Nephron progenitor cell (in vitro differentiated cells): ENCODE measurements around the gene HTT-AS.

Source experiments
- DNase-seq: peaks from one replicate; pipeline ENCODE4 v3.0.0; 2021
- H3K27ac Mint-ChIP-seq: 2 replicates; pipeline ENCODE4 v1.8.0; 2021; ENCODE audit warnings: mild to moderate bottlenecking, moderate library complexity, mixed read lengths
- H3K27me3 Mint-ChIP-seq: 2 replicates; pipeline ENCODE4 v1.8.0; 2021; ENCODE audit warnings: mild to moderate bottlenecking, low read depth, mixed read lengths; ENCODE audit not compliant: poor library complexity
- H3K36me3 Mint-ChIP-seq: 2 replicates; pipeline ENCODE4 v1.8.0; 2021; ENCODE audit warnings: low read depth, mixed read lengths
- H3K4me1 Mint-ChIP-seq: 2 replicates; pipeline ENCODE4 v1.8.0; 2021; ENCODE audit warnings: mixed read lengths
- H3K4me3 Mint-ChIP-seq: 2 replicates; pipeline ENCODE4 v1.8.0; 2021; ENCODE audit warnings: mild to moderate bottlenecking, moderate library complexity, mixed read lengths
- H3K9me3 Mint-ChIP-seq: 2 replicates; pipeline ENCODE4 v1.8.0; 2021; ENCODE audit warnings: mild to moderate bottlenecking, moderate library complexity, mixed read lengths
- TF ChIP-seq, protein P1 (sequence below): fragments of 200-600 bp; sonication (generic); IDR thresholded peaks from 2 replicates; pipeline ENCODE4 v1.5.0; 2021; ENCODE audit warnings: antibody characterized with exemption

Gene HTT-AS

GRCh38 chr4:3074078-3074845, at the start of gene HTT-AS, which contains the start of gene HTT:
HTT-AS (minus strand) TSS chr4:3074538.
HTT (plus strand) TSS chr4:3074681; CDS start chr4:3074826, 145 bp downstream.
- Mint-ChIP-seq H3K4me1 (peaks cover 43% of the 10 kb centered on the region), H3K27me3 (peaks cover 15% of the 10 kb centered on the region), H3K27ac (peak within 1 kb of the TSS; percentile 100), H3K4me3 (peak within 1 kb of the TSS; percentile 96), H3K36me3 (peaks cover 11% of the 10 kb centered on the region), H3K9me3 (no peaks in the 10 kb centered on the region)
- TF ChIP-seq, protein P1, sequence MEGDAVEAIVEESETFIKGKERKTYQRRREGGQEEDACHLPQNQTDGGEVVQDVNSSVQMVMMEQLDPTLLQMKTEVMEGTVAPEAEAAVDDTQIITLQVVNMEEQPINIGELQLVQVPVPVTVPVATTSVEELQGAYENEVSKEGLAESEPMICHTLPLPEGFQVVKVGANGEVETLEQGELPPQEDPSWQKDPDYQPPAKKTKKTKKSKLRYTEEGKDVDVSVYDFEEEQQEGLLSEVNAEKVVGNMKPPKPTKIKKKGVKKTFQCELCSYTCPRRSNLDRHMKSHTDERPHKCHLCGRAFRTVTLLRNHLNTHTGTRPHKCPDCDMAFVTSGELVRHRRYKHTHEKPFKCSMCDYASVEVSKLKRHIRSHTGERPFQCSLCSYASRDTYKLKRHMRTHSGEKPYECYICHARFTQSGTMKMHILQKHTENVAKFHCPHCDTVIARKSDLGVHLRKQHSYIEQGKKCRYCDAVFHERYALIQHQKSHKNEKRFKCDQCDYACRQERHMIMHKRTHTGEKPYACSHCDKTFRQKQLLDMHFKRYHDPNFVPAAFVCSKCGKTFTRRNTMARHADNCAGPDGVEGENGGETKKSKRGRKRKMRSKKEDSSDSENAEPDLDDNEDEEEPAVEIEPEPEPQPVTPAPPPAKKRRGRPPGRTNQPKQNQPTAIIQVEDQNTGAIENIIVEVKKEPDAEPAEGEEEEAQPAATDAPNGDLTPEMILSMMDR = no peak
- peak; percentile 99 for DNase-seq

- H3K27me3 Mint-ChIP-seq = no peaks in the 10 kb centered on the region
- H3K27ac Mint-ChIP-seq = peak overlapping the region; percentile 94
- TF ChIP-seq, protein P1 = no peak
- H3K36me3 Mint-ChIP-seq = peaks cover 69% of the 10 kb centered on the region
- peaks cover 19% of the 10 kb centered on the region for H3K4me1 Mint-ChIP-seq
- no peak for DNase-seq
- H3K9me3 Mint-ChIP-seq = no peaks in the 10 kb centered on the region
- no peak overlapping the region for H3K4me3 Mint-ChIP-seq
These were observed 48.9 kb upstream of the HTT-AS start for GRCh38 chr4:3123181-3123671.

DNA sequence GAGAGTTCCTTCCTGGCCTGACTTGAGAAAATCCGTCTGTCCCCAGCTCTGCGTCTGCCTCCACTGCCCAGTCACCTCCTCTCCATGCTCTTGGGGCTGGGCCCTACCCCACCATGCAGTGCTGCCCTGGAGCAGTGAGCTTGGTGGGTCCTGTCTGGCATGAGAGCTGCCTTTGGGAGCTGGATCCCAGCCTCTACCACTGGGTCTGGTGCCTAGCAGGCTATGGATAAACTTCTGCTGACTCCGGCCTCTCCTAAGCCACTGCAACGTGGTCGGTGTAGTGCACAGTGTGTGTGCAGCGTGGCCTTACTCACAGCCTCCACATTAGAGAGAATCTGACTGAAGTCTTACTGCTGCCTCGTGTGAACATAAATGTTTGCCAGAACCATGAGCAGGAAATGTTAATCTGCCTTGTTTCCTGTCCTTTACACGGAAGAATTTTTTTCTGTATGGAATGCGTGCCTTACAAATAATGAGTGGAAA, 47.8 kb upstream of the HTT-AS start:
- H3K4me3 Mint-ChIP-seq = no peak overlapping the region
- H3K4me1 Mint-ChIP-seq = peaks cover 19% of the 10 kb centered on the region
- H3K9me3 Mint-ChIP-seq = no peaks in the 10 kb centered on the region
- no peak for DNase-seq
- TF ChIP-seq, protein P1 = no peak
- H3K36me3 Mint-ChIP-seq = peaks cover 73% of the 10 kb centered on the region
- peak overlapping the region; percentile 95 for H3K27ac Mint-ChIP-seq
- H3K27me3 Mint-ChIP-seq = no peaks in the 10 kb centered on the region

DNA sequence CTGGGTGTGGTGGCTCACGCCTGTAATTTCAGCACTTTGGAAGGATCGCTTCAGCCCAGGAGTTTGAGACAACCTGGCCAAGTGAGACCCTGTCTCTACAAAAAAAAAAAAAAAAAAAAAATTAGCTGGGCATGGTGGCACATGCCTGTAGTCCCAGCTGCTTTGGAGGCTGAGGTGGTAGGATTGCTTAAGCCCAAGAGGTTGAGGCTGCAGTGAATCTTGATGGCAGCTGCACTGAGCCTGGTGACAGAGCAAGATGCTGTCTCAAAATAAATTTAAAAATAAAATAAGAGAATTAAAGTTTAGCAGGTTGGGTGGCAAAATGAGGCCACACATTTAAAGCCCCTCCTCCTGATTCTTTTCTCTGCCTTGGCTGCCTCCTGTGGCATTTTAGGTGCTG, 47.3 kb upstream of the HTT-AS start:
- Mint-ChIP-seq H3K27me3 (no peaks in the 10 kb centered on the region), H3K4me1 (peaks cover 19% of the 10 kb centered on the region), H3K27ac (no peak overlapping the region), H3K36me3 (peaks cover 72% of the 10 kb centered on the region), H3K4me3 (no peak overlapping the region), H3K9me3 (no peaks in the 10 kb centered on the region)
- TF ChIP-seq, protein P1 = no peak
- DNase-seq = no peak

GRCh38 chr4:3121110-3121509, 46.8 kb upstream of the HTT-AS start:
- no peaks in the 10 kb centered on the region for H3K9me3 Mint-ChIP-seq
- H3K4me1 Mint-ChIP-seq = peaks cover 19% of the 10 kb centered on the region

More at GRCh38 chr4:3121110-3121509, 46.8 kb upstream of the HTT-AS start:
- Mint-ChIP-seq H3K36me3 (peaks cover 74% of the 10 kb centered on the region), H3K27ac (no peak overlapping the region), H3K4me3 (no peak overlapping the region), H3K27me3 (no peaks in the 10 kb centered on the region)
- TF ChIP-seq, protein P1 = no peak
- DNase-seq = no peak
